KMS-11 (cell line): ENCODE measurements around the gene PLOD3.

Experiments used
- H2AFZ ChIP-seq: fragments of 200-600 bp; sonication (generic); 2 replicates; pipeline ENCODE4 v1.6.1; 2016; ENCODE audit warnings: antibody characterized with exemption, mixed run types, low read depth
- H3K27ac ChIP-seq: fragments of 200-600 bp; sonication (generic); 2 replicates; pipeline ENCODE4 v1.6.1; 2016; ENCODE audit warnings: mild to moderate bottlenecking, mixed run types
- H3K27me3 ChIP-seq: fragments of 200-600 bp; sonication (generic); 2 replicates; pipeline ENCODE4 v1.6.1; 2017; ENCODE audit warnings: mild to moderate bottlenecking, low read depth, mixed run types, moderate library complexity; ENCODE audit not compliant: insufficient read depth
- H3K36me3 ChIP-seq: fragments of 200-600 bp; sonication (generic); 2 replicates; pipeline ENCODE4 v1.6.1; 2017; ENCODE audit warnings: mild to moderate bottlenecking, mixed run types; ENCODE audit not compliant: insufficient read depth
- H3K4me1 ChIP-seq: fragments of 200-600 bp; sonication (generic); 2 replicates; pipeline ENCODE4 v1.6.1; 2016; ENCODE audit warnings: mild to moderate bottlenecking, low read depth, mixed run types; ENCODE audit not compliant: poor library complexity, severe bottlenecking
- H3K4me2 ChIP-seq: fragments of 200-600 bp; sonication (generic); 2 replicates; pipeline ENCODE4 v1.7.0; 2016; ENCODE audit warnings: mild to moderate bottlenecking, mixed run types
- H3K4me3 ChIP-seq: fragments of 200-600 bp; sonication (generic); IDR thresholded peaks from 2 replicates; pipeline ENCODE4 v1.6.1; 2017; ENCODE audit warnings: low read depth, low read length, mixed read lengths; ENCODE audit not compliant: insufficient read depth
- H3K79me2 ChIP-seq: fragments of 200-600 bp; sonication (generic); 2 replicates; pipeline ENCODE4 v1.6.1; 2016; ENCODE audit warnings: low read depth, mixed run types; ENCODE audit not compliant: insufficient read depth
- H3K9ac ChIP-seq: fragments of 200-600 bp; sonication (generic); 2 replicates; pipeline ENCODE4 v1.6.1; 2016; ENCODE audit warnings: mild to moderate bottlenecking, mixed run types
- H4K20me1 ChIP-seq: fragments of 200-600 bp; sonication (generic); 2 replicates; pipeline ENCODE4 v1.6.1; 2016; ENCODE audit warnings: mild to moderate bottlenecking, mixed run types; ENCODE audit not compliant: insufficient read depth
- CTCF ChIP-seq: fragments of 200-600 bp; sonication (generic); conservative IDR thresholded peaks from 2 replicates; pipeline ENCODE4 v1.6.1; 2017; ENCODE audit warnings: low read depth, mild to moderate bottlenecking, antibody characterized with exemption, low read length, moderate library complexity, mixed read lengths

PLOD3 gene

DNA sequence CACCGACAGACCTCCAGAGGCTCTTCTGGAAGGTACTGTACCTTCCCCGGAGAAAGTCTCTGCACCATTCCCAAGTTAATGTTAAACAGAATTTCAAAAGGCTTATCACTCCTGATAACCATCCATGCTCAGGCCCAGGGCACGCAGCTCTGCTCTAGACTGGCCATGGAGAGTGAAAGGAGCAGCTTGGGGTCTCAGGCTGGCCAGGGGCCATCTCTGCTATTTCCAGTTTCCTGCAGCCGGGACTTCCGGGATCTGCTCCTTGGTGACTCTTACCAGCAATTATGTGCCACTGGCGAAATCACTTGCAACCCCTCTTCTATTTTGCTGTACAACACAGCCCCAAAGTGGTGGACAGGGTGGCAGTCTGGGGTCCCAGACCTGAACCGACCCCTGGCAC, 14.3 kb upstream of the PLOD3 start:
- H3K4me3 ChIP-seq = no peak overlapping the region
- no peak overlapping the region for H2AFZ ChIP-seq
- no peaks in the 10 kb centered on the region for H3K27me3 ChIP-seq
- TF ChIP-seq CTCF = no peak
- no peaks in the 10 kb centered on the region for H3K4me1 ChIP-seq
- no peak overlapping the region for H3K4me2 ChIP-seq
- H3K27ac ChIP-seq = no peak overlapping the region
- no peaks in the 10 kb centered on the region for H3K36me3 ChIP-seq
- H3K79me2 ChIP-seq = no peaks in the 10 kb centered on the region
- no peaks in the 10 kb centered on the region for H4K20me1 ChIP-seq
- no peak overlapping the region for H3K9ac ChIP-seq

GRCh38 chr7:101226721-101227120, 9.3 kb upstream of the PLOD3 start:
- Histone ChIP-seq H3K4me2 (no peak overlapping the region), H3K36me3 (no peaks in the 10 kb centered on the region), H3K79me2 (no peaks in the 10 kb centered on the region; the same call in 1 of the 2 replicates), H2AFZ (no peak overlapping the region), H4K20me1 (no peaks in the 10 kb centered on the region), H3K4me1 (no peaks in the 10 kb centered on the region), H3K9ac (no peak overlapping the region), H3K4me3 (no peak overlapping the region), H3K27ac (no peak overlapping the region), H3K27me3 (no peaks in the 10 kb centered on the region)
- no peak for TF ChIP-seq CTCF

DNA sequence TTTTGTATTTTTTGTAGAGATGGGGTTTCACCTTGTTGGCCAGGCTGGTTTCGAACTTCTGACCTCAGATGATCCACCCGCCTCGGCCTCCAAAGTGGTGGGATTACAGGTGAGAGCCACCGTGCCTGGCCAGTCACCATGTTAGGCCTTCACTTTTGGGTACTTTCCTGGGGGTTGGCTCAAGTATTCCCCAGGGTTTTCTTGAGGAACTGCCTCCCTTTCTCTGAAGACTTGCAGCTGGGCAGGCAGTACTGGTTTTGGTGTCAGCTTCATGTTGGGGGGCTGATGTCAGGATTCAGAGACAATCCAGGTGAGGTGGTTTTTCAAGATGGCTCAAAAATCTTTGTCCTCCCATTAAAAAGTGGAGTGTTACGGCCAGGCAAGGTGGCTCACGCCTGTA, 8.3 kb upstream of the PLOD3 start:
- Histone ChIP-seq H2AFZ (no peak overlapping the region), H3K9ac (no peak overlapping the region), H3K79me2 (peaks cover 3% of the 10 kb centered on the region; the same call in 1 of the 2 replicates), H4K20me1 (no peaks in the 10 kb centered on the region), H3K27ac (no peak overlapping the region), H3K4me3 (no peak overlapping the region), H3K4me1 (no peaks in the 10 kb centered on the region), H3K27me3 (no peaks in the 10 kb centered on the region), H3K36me3 (no peaks in the 10 kb centered on the region), H3K4me2 (no peak overlapping the region)
- TF ChIP-seq CTCF = no peak

DNA sequence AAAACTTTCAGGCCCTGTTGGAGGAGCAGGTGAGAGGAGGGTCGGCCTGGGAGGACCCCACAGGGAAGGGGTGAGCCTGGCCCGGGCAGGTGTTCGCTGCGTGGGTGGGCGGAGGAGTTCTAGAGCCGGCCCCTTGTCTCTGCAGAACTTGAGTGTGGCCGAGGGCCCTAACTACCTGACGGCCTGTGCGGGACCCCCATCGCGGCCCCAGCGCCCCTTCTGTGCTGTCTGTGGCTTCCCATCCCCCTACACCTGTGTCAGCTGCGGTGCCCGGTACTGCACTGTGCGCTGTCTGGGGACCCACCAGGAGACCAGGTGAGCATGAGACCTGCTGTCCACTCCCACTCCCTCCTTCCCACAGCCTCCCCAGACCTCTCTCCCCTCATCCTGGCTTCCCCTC, 6.1 kb upstream of the PLOD3 start:
- Histone ChIP-seq H3K4me2 (no peak overlapping the region), H3K4me3 (no peak overlapping the region), H4K20me1 (no peaks in the 10 kb centered on the region), H3K4me1 (no peaks in the 10 kb centered on the region), H3K79me2 (peaks cover 9% of the 10 kb centered on the region; the same call in 1 of the 2 replicates), H3K9ac (no peak overlapping the region), H3K27me3 (no peaks in the 10 kb centered on the region), H3K27ac (no peak overlapping the region), H3K36me3 (no peaks in the 10 kb centered on the region), H2AFZ (no peak overlapping the region)
- no peak for TF ChIP-seq CTCF
